Measurements from ENCODE around the gene INO80D. TPM values are rescaled to one million over a fixed set of nuclear protein-coding genes. Genes with fewer than 3 reads are reported as not detected.
A peak's percentile ranks its signal among the peaks of the same experiment; 100 is the strongest.
"Not testable (repeated sequence)": the region's sequence is repeated elsewhere in the genome, so short reads cannot be mapped to it uniquely, and the experiment has no call there.

INO80D gene
- 9.0 and 11.3 TPM in 2 replicates for total RNA-seq (2014; rRNA removed; shearing (Covaris generic))

- peak; percentile 83 for DNase-seq
- Histone ChIP-seq H3K36me3 (replicated peaks; ENCODE audit: control insufficient read depth, insufficient read depth, low read length) (no peaks in the 10 kb centered on the region; the same call in none of the 2 replicates), H3K27me3 (ENCODE audit: control insufficient read depth, insufficient read depth, low read length) (no peaks in the 10 kb centered on the region), H3K4me3 (ENCODE audit: insufficient read depth, low read depth, low read length) (peak within 1 kb of the TSS; percentile 49)
Measured at GRCh38 chr2:206085742-206086445, at the start of gene INO80D. Gene INO80D, minus strand, starts transcription at chr2:206086174. Its CDS starts 23,158 bp downstream, at chr2:206063016.

- no peak for DNase-seq
- no peaks in the 10 kb centered on the region for H3K27me3 ChIP-seq (ENCODE audit: control insufficient read depth, insufficient read depth, low read length)
- H3K36me3 ChIP-seq (replicated peaks; ENCODE audit: control insufficient read depth, insufficient read depth, low read length) = peaks cover 16% of the 10 kb centered on the region
- H3K4me3 ChIP-seq (ENCODE audit: insufficient read depth, low read depth, low read length) = no peak overlapping the region
Measured at GRCh38 chr2:206127656-206128055, 41.7 kb upstream of the INO80D start.

- no peak for DNase-seq
- Histone ChIP-seq H3K27me3 (ENCODE audit: control insufficient read depth, insufficient read depth, low read length) (no peaks in the 10 kb centered on the region), H3K4me3 (ENCODE audit: insufficient read depth, low read depth, low read length) (no peak overlapping the region), H3K36me3 (replicated peaks; ENCODE audit: control insufficient read depth, insufficient read depth, low read length) (peaks cover 16% of the 10 kb centered on the region)
Measured at GRCh38 chr2:206125901-206126300, 39.9 kb upstream of the INO80D start.

- peaks cover 15% of the 10 kb centered on the region for H3K36me3 ChIP-seq (replicated peaks; ENCODE audit: control insufficient read depth, insufficient read depth, low read length)
Measured at GRCh38 chr2:206122569-206122968, 36.6 kb upstream of the INO80D start.

GRCh38 chr2:206116278-206116677, 30.3 kb upstream of the INO80D start:
- Histone ChIP-seq H3K36me3 (replicated peaks; ENCODE audit: control insufficient read depth, insufficient read depth, low read length) (peaks cover 5% of the 10 kb centered on the region), H3K27me3 (ENCODE audit: control insufficient read depth, insufficient read depth, low read length) (no peaks in the 10 kb centered on the region), H3K4me3 (ENCODE audit: insufficient read depth, low read depth, low read length) (no peak overlapping the region)
- DNase-seq = no peak

More at GRCh38 chr2:206122569-206122968, 36.6 kb upstream of the INO80D start:
- not testable (repeated sequence) for H3K4me3 ChIP-seq (ENCODE audit: insufficient read depth, low read depth, low read length); H3K27me3 ChIP-seq (ENCODE audit: control insufficient read depth, insufficient read depth, low read length); DNase-seq

- no peak for DNase-seq
- no peak overlapping the region for H3K4me3 ChIP-seq (ENCODE audit: insufficient read depth, low read depth, low read length)
Measured at GRCh38 chr2:206115026-206115578, 29.1 kb upstream of the INO80D start.

GRCh38 chr2:206112846-206113547, 27.0 kb upstream of the INO80D start:
- no peaks in the 10 kb centered on the region for H3K27me3 ChIP-seq (ENCODE audit: control insufficient read depth, insufficient read depth, low read length)
- no peak for DNase-seq
- H3K4me3 ChIP-seq (ENCODE audit: insufficient read depth, low read depth, low read length) = no peak overlapping the region
- no peaks in the 10 kb centered on the region for H3K36me3 ChIP-seq (replicated peaks; ENCODE audit: control insufficient read depth, insufficient read depth, low read length)

More at GRCh38 chr2:206115026-206115578, 29.1 kb upstream of the INO80D start:
- peaks cover 2% of the 10 kb centered on the region for H3K36me3 ChIP-seq (replicated peaks; ENCODE audit: control insufficient read depth, insufficient read depth, low read length)
- H3K27me3 ChIP-seq (ENCODE audit: control insufficient read depth, insufficient read depth, low read length) = no peaks in the 10 kb centered on the region

GRCh38 chr2:206112108-206112507, 26.1 kb upstream of the INO80D start:
- Histone ChIP-seq H3K36me3 (replicated peaks; ENCODE audit: control insufficient read depth, insufficient read depth, low read length) (no peaks in the 10 kb centered on the region), H3K27me3 (ENCODE audit: control insufficient read depth, insufficient read depth, low read length) (no peaks in the 10 kb centered on the region), H3K4me3 (ENCODE audit: insufficient read depth, low read depth, low read length) (no peak overlapping the region)
- no peak for DNase-seq

- Histone ChIP-seq H3K4me3 (ENCODE audit: insufficient read depth, low read depth, low read length) (no peak overlapping the region), H3K36me3 (replicated peaks; ENCODE audit: control insufficient read depth, insufficient read depth, low read length) (no peaks in the 10 kb centered on the region), H3K27me3 (ENCODE audit: control insufficient read depth, insufficient read depth, low read length) (no peaks in the 10 kb centered on the region)
- no peak for DNase-seq
Measured at GRCh38 chr2:206108713-206109112, 22.7 kb upstream of the INO80D start.

GRCh38 chr2:206105541-206105940, 19.6 kb upstream of the INO80D start:
- H3K36me3 ChIP-seq (replicated peaks; ENCODE audit: control insufficient read depth, insufficient read depth, low read length) = no peaks in the 10 kb centered on the region
- no peaks in the 10 kb centered on the region for H3K27me3 ChIP-seq (ENCODE audit: control insufficient read depth, insufficient read depth, low read length)
- no peak for DNase-seq
- H3K4me3 ChIP-seq (ENCODE audit: insufficient read depth, low read depth, low read length) = no peak overlapping the region

- Histone ChIP-seq H3K4me3 (ENCODE audit: insufficient read depth, low read depth, low read length) (no peak overlapping the region), H3K27me3 (ENCODE audit: control insufficient read depth, insufficient read depth, low read length) (no peaks in the 10 kb centered on the region), H3K36me3 (replicated peaks; ENCODE audit: control insufficient read depth, insufficient read depth, low read length) (no peaks in the 10 kb centered on the region)
- no peak for DNase-seq
Measured at GRCh38 chr2:206105038-206105437, 19.1 kb upstream of the INO80D start.

- H3K27me3 ChIP-seq (ENCODE audit: control insufficient read depth, insufficient read depth, low read length); H3K4me3 ChIP-seq (ENCODE audit: insufficient read depth, low read depth, low read length); DNase-seq; H3K36me3 ChIP-seq (replicated peaks; ENCODE audit: control insufficient read depth, insufficient read depth, low read length): not testable (repeated sequence)
Measured at GRCh38 chr2:206098872-206099271, 12.9 kb upstream of the INO80D start.

GRCh38 chr2:206098471-206098870, 12.5 kb upstream of the INO80D start:
- no peak for DNase-seq
- Histone ChIP-seq H3K4me3 (ENCODE audit: insufficient read depth, low read depth, low read length) (no peak overlapping the region), H3K36me3 (replicated peaks; ENCODE audit: control insufficient read depth, insufficient read depth, low read length) (no peaks in the 10 kb centered on the region), H3K27me3 (ENCODE audit: control insufficient read depth, insufficient read depth, low read length) (no peaks in the 10 kb centered on the region)

- no peak for DNase-seq
- no peaks in the 10 kb centered on the region for H3K36me3 ChIP-seq (replicated peaks; ENCODE audit: control insufficient read depth, insufficient read depth, low read length)
- H3K4me3 ChIP-seq (ENCODE audit: insufficient read depth, low read depth, low read length) = no peak overlapping the region
- H3K27me3 ChIP-seq (ENCODE audit: control insufficient read depth, insufficient read depth, low read length) = no peaks in the 10 kb centered on the region
Measured at GRCh38 chr2:206096876-206097275, 10.9 kb upstream of the INO80D start.
